Chondrocyte (in vitro differentiated cells): ENCODE data around the gene ITPK1. TPM values are rescaled to one million over a fixed set of nuclear protein-coding genes. Genes with fewer than 3 reads are reported as not detected.
"Not testable (repeated sequence)": the region's sequence is repeated elsewhere in the genome, so short reads cannot be mapped to it uniquely, and the experiment has no call there.

Experiments used
- DNase-seq: peaks from one replicate; pipeline ENCODE4 v3.0.0; 2021; ENCODE audit warnings: mixed read lengths, low spot score
- H3K27ac Mint-ChIP-seq: one replicate; pipeline ENCODE4 v1.8.0; 2021; ENCODE audit warnings: mild to moderate bottlenecking, moderate library complexity, mixed read lengths; ENCODE audit not compliant: unreplicated experiment
- H3K27me3 Mint-ChIP-seq: 2 replicates; pipeline ENCODE4 v1.8.0; 2021; ENCODE audit warnings: low read depth, mixed read lengths
- H3K36me3 Mint-ChIP-seq: 2 replicates; pipeline ENCODE4 v1.8.0; 2021; ENCODE audit warnings: low read depth, mixed read lengths
- H3K4me1 Mint-ChIP-seq: 2 replicates; pipeline ENCODE4 v1.8.0; 2021; ENCODE audit warnings: low read depth, mild to moderate bottlenecking, mixed read lengths
- H3K4me3 Mint-ChIP-seq: one replicate; pipeline ENCODE4 v1.8.0; 2021; ENCODE audit warnings: mild to moderate bottlenecking, moderate library complexity, mixed read lengths; ENCODE audit not compliant: unreplicated experiment
- H3K9me3 Mint-ChIP-seq: 2 replicates; pipeline ENCODE4 v1.8.0; 2021; ENCODE audit warnings: low read depth, mixed read lengths
- CTCF ChIP-seq: fragments of 200-600 bp; sonication (generic); IDR thresholded peaks from 2 replicates; pipeline ENCODE4 v1.5.0; 2021; ENCODE audit warnings: antibody characterized with exemption, mild to moderate bottlenecking, moderate library complexity
- long read RNA-seq: library from polyadenylated mRNA; stranded (forward); transcript quantifications from one replicate; pipeline ENCODE4 v2.0.0, GENCODE V29; 2021
- total RNA-seq: library from RNA; stranded (reverse); gene quantifications from 3 replicates; pipeline ENCODE4 v1.2.1, GENCODE V29; 2021

ITPK1 gene
- total RNA-seq, result 27.7 to 31.2 TPM (median 28.2 TPM) in 3 replicates
- long read RNA-seq, full-length matches to known transcripts, result 21 of 36 reads
- long read RNA-seq, partial matches to known transcripts, result 4 of 36 reads
- long read RNA-seq, other reads (novel, unspliced or antisense), result 11 of 36 reads

- Mint-ChIP-seq H3K4me3 (peak within 1 kb of the TSS; percentile 78), H3K4me1 (peaks cover 25% of the 10 kb centered on the region), H3K27ac (peak within 1 kb of the TSS; percentile 45), H3K9me3 (no peaks in the 10 kb centered on the region), H3K27me3 (no peaks in the 10 kb centered on the region), H3K36me3 (peaks cover 2% of the 10 kb centered on the region)
- peak; percentile 72 for TF ChIP-seq CTCF
- DNase-seq, result no peak
These were observed at the start of gene ITPK1 for GRCh38 chr14:93115821-93116675. Gene ITPK1, minus strand, starts transcription at chr14:93115925. Its CDS starts 762 bp downstream, at chr14:93115163.

GRCh38 chr14:93163564-93163963 is 47.8 kb upstream of the ITPK1 start:
- no peaks in the 10 kb centered on the region for H3K9me3 Mint-ChIP-seq
- no peaks in the 10 kb centered on the region for H3K27me3 Mint-ChIP-seq
- no peak overlapping the region for H3K4me3 Mint-ChIP-seq
- no peak for TF ChIP-seq CTCF
- H3K27ac Mint-ChIP-seq, result no peak overlapping the region
- H3K36me3 Mint-ChIP-seq, result no peaks in the 10 kb centered on the region
- no peak for DNase-seq
- peaks cover 6% of the 10 kb centered on the region for H3K4me1 Mint-ChIP-seq

GRCh38 chr14:93161411-93161940 is 45.8 kb upstream of the ITPK1 start:
- Mint-ChIP-seq H3K27ac (no peak overlapping the region), H3K9me3 (no peaks in the 10 kb centered on the region), H3K4me1 (peaks cover 6% of the 10 kb centered on the region), H3K36me3 (no peaks in the 10 kb centered on the region), H3K4me3 (no peak overlapping the region), H3K27me3 (peaks cover 3% of the 10 kb centered on the region)
- DNase-seq, result no peak
- TF ChIP-seq CTCF, result no peak

- peaks cover 5% of the 10 kb centered on the region for H3K4me1 Mint-ChIP-seq
- H3K4me3 Mint-ChIP-seq, result no peak overlapping the region
- H3K27ac Mint-ChIP-seq, result no peak overlapping the region
- peak; percentile 73 for TF ChIP-seq CTCF
- no peak for DNase-seq
- no peaks in the 10 kb centered on the region for H3K9me3 Mint-ChIP-seq
- peaks cover 4% of the 10 kb centered on the region for H3K27me3 Mint-ChIP-seq
- H3K36me3 Mint-ChIP-seq, result no peaks in the 10 kb centered on the region
These were observed 44.7 kb upstream of the ITPK1 start for GRCh38 chr14:93160353-93160801.

- not testable (repeated sequence) for H3K36me3 Mint-ChIP-seq, H3K4me1 Mint-ChIP-seq, H3K27ac Mint-ChIP-seq, DNase-seq, H3K9me3 Mint-ChIP-seq, H3K27me3 Mint-ChIP-seq, H3K4me3 Mint-ChIP-seq
These were observed 44.1 kb upstream of the ITPK1 start for GRCh38 chr14:93159625-93160352.

- not testable (repeated sequence) for H3K36me3 Mint-ChIP-seq, H3K9me3 Mint-ChIP-seq, H3K27me3 Mint-ChIP-seq, H3K4me1 Mint-ChIP-seq, H3K27ac Mint-ChIP-seq, H3K4me3 Mint-ChIP-seq, DNase-seq
These were observed 42.6 kb upstream of the ITPK1 start for GRCh38 chr14:93158349-93158748.
